ENCODE data around the gene LRRFIP1.

- TF ChIP-seq CTCF (IDR thresholded peaks at IDR 0.05; ENCODE audit: low read depth, low read length, poor library complexity, severe bottlenecking): no peak
- no peak for TF ChIP-seq EZH2phosphoT487 (IDR thresholded peaks at IDR 0.05; ENCODE audit: borderline replicate concordance, low read length)
Measured at GRCh38 chr2:237685408-237685807, 58.0 kb downstream of the LRRFIP1 start.
